T47D (cell line): Measurements from ENCODE around the gene LHFPL6.

Source experiments
- DNase-seq, 2 experiments: peaks; one replicate each; pipeline versions ENCODE4 v3.0.0 to v3.0.0-alpha.2; 2011 to 2012; ENCODE audit warnings: low read depth in 1 of 2, low spot score in 1 of 2
- JUND ChIP-seq: IDR thresholded peaks from 2 replicates; pipeline ENCODE4 v1.6.1; 2012; ENCODE audit warnings: low read depth
- in situ Hi-C: cut with HindIII; loops from 2 replicates; pipeline ENCODE4 v1.10.0; 2016; ENCODE audit warnings: low sequenced_read_pairs, low pct_unique_long_range_greater_than_20kb

LHFPL6 gene

GRCh38 chr13:39455521-39456175 is 147.3 kb downstream of the LHFPL6 start:
- no peak for DNase-seq
- no peak for TF ChIP-seq JUND
- in situ Hi-C loops = no loop called here

GRCh38 chr13:39452834-39453233 is 150.2 kb downstream of the LHFPL6 start:
- TF ChIP-seq JUND = no peak
- no peak for DNase-seq
- in situ Hi-C loops = no loop called here

- DNase-seq = no peak
- in situ Hi-C loops = no loop called here
- TF ChIP-seq JUND = no peak
These were observed 150.6 kb downstream of the LHFPL6 start for GRCh38 chr13:39452417-39452816.

GRCh38 chr13:39451860-39452301 is 151.1 kb downstream of the LHFPL6 start:
- no peak for TF ChIP-seq JUND
- DNase-seq = no peak
- in situ Hi-C loops = no loop called here

GRCh38 chr13:39451301-39451700 is 151.7 kb downstream of the LHFPL6 start:
- DNase-seq = no peak
- TF ChIP-seq JUND = no peak
- in situ Hi-C loops = no loop called here

- no peak for TF ChIP-seq JUND
- in situ Hi-C loops = no loop called here
- no peak for DNase-seq
These were observed 152.8 kb downstream of the LHFPL6 start for GRCh38 chr13:39450176-39450575.

- TF ChIP-seq JUND = no peak
- in situ Hi-C loops = no loop called here
- no peak for DNase-seq
These were observed 154.2 kb downstream of the LHFPL6 start for GRCh38 chr13:39448834-39449233.

GRCh38 chr13:39446865-39447264 is 156.1 kb downstream of the LHFPL6 start:
- no peak for TF ChIP-seq JUND
- in situ Hi-C loops = no loop called here
- DNase-seq = no peak

- no peak for TF ChIP-seq JUND
- no peak for DNase-seq
- in situ Hi-C loops = no loop called here
These were observed 158.1 kb downstream of the LHFPL6 start for GRCh38 chr13:39444866-39445265.

- DNase-seq = no peak
- no peak for TF ChIP-seq JUND
- in situ Hi-C loops = no loop called here
These were observed 169.3 kb downstream of the LHFPL6 start for GRCh38 chr13:39433651-39434050.

- TF ChIP-seq JUND = no peak
- no peak for DNase-seq
- in situ Hi-C loops = no loop called here
These were observed 170.8 kb downstream of the LHFPL6 start for GRCh38 chr13:39432196-39432595.

GRCh38 chr13:39422845-39423565 is 180.0 kb downstream of the LHFPL6 start:
- no peak for DNase-seq
- in situ Hi-C loops = no loop called here
- TF ChIP-seq JUND = no peak

GRCh38 chr13:39419876-39420275 is 183.1 kb downstream of the LHFPL6 start:
- no peak for DNase-seq
- in situ Hi-C loops = no loop called here
- TF ChIP-seq JUND = no peak

GRCh38 chr13:39419068-39419467 is 183.9 kb downstream of the LHFPL6 start:
- TF ChIP-seq JUND = no peak
- DNase-seq = no peak
- in situ Hi-C loops = no loop called here
